HEK293 (cell line): Measurements from ENCODE around the gene WDR48.

Experiments
- CTCF ChIA-PET: fragments of 350-600 bp; formaldehyde crosslinking; extraction: SDS; loops from one replicate; lab custom pipeline; 2021; ENCODE audit warnings: antibody characterized with exemption; lab: Yijun Ruan, JAX
- POLR2A ChIA-PET: fragments of 300-600 bp; formaldehyde crosslinking; extraction: SDS; loops from one replicate; lab custom pipeline; 2020; ENCODE audit warnings: antibody characterized with exemption, inconsistent platforms; lab: Yijun Ruan, JAX
- H3K27ac ChIP-seq: fragments of 200-500 bp; sonication (Bioruptor generic); 2 replicates; pipeline ENCODE4 v1.5.1; 2014; ENCODE audit warnings: low read depth, low read length, control low read depth, inconsistent platforms; ENCODE audit errors: extremely low read depth
- H3K36me3 ChIP-seq, 2 experiments: fragments of 200-500 bp in 1 of 2; sonication (Bioruptor generic) in 1 of 2; 1 replicate in 1 of 2; 2 replicates in 1 of 2; pipeline ENCODE4 v1.5.1; 2014 to 2017; ENCODE audit warnings: inconsistent platforms in 2 of 2, low read length in 2 of 2; ENCODE audit not compliant: control insufficient read depth in 2 of 2, insufficient read depth in 1 of 2
- H3K4me1 ChIP-seq: fragments of 200-500 bp; sonication (Bioruptor generic); 2 replicates; pipeline ENCODE4 v1.5.1; 2014; ENCODE audit warnings: mild to moderate bottlenecking, low read length, inconsistent platforms; ENCODE audit not compliant: control insufficient read depth, insufficient read depth
- H3K4me3 ChIP-seq: 2 replicates; pipeline ENCODE4 v1.5.1; 2011; ENCODE audit warnings: low read depth, mild to moderate bottlenecking, control low read depth, low read length, moderate library complexity
- H3K9me3 ChIP-seq: fragments of 200-500 bp; sonication (Bioruptor generic); 2 replicates; pipeline ENCODE4 v1.5.1; 2014; ENCODE audit warnings: low read depth, low read length, inconsistent platforms; ENCODE audit not compliant: control insufficient read depth, insufficient read depth
- FEZF1 ChIP-seq: fragments of 450-650 bp; formaldehyde crosslinking; IDR thresholded peaks from 2 replicates; pipeline ENCODE4 v1.5.1; 2016; ENCODE audit warnings: missing biosample characterization, missing genetic modification characterization
- GLIS2 ChIP-seq: fragments of 450-650 bp; formaldehyde crosslinking; IDR thresholded peaks from 2 replicates; pipeline ENCODE4 v1.5.1; 2016; ENCODE audit warnings: missing biosample characterization, missing genetic modification characterization
- HIC1 ChIP-seq: fragments of 450-650 bp; formaldehyde crosslinking; IDR thresholded peaks from 2 replicates; pipeline ENCODE4 v1.5.1; 2016; ENCODE audit warnings: missing biosample characterization, missing genetic modification characterization
- KLF1 ChIP-seq: fragments of 450-650 bp; formaldehyde crosslinking; IDR thresholded peaks from 2 replicates; pipeline ENCODE4 v1.5.1; 2016; ENCODE audit warnings: missing biosample characterization, missing genetic modification characterization
- ZNF175 ChIP-seq: fragments of 450-650 bp; formaldehyde crosslinking; IDR thresholded peaks from 2 replicates; pipeline ENCODE4 v1.5.1; 2016; ENCODE audit warnings: missing biosample characterization, missing genetic modification characterization
- ZNF184 ChIP-seq: fragments of 450-650 bp; IDR thresholded peaks from 2 replicates; pipeline ENCODE4 v1.5.1; 2018; ENCODE audit warnings: missing biosample characterization, mild to moderate bottlenecking, missing genetic modification characterization
- ZNF19 ChIP-seq: fragments of 450-650 bp; formaldehyde crosslinking; IDR thresholded peaks from 2 replicates; pipeline ENCODE4; 2016; ENCODE audit warnings: missing biosample characterization, missing genetic modification characterization, low read depth
- ZNF248 ChIP-seq: fragments of 450-650 bp; formaldehyde crosslinking; IDR thresholded peaks from 2 replicates; pipeline ENCODE4 v1.5.1; 2017; ENCODE audit warnings: missing biosample characterization, missing genetic modification characterization
- ZNF266 ChIP-seq: fragments of 450-650 bp; formaldehyde crosslinking; IDR thresholded peaks from 2 replicates; pipeline ENCODE4 v1.5.1; 2016; ENCODE audit warnings: missing biosample characterization, missing genetic modification characterization, low read depth
- ZNF366 ChIP-seq: fragments of 450-650 bp; formaldehyde crosslinking; conservative IDR thresholded peaks from 2 replicates; pipeline ENCODE4 v1.5.1; 2016; ENCODE audit warnings: missing biosample characterization, missing genetic modification characterization
- ZNF404 ChIP-seq: fragments of 450-650 bp; formaldehyde crosslinking; IDR thresholded peaks from 2 replicates; pipeline ENCODE4 v1.5.1; 2017; ENCODE audit warnings: missing biosample characterization, missing genetic modification characterization
- ZNF561 ChIP-seq: fragments of 450-650 bp; IDR thresholded peaks from 2 replicates; pipeline ENCODE4 v1.5.1; 2018; ENCODE audit warnings: missing biosample characterization, missing genetic modification characterization, borderline replicate concordance
- ZNF596 ChIP-seq: fragments of 450-650 bp; IDR thresholded peaks from 2 replicates; pipeline ENCODE4 v1.5.0; 2018; ENCODE audit warnings: missing biosample characterization, mild to moderate bottlenecking, missing genetic modification characterization, moderate library complexity
- ZNF600 ChIP-seq: fragments of 450-650 bp; formaldehyde crosslinking; IDR thresholded peaks from 2 replicates; pipeline ENCODE4 v1.5.1; 2016; ENCODE audit warnings: missing biosample characterization, missing genetic modification characterization
- ZNF664 ChIP-seq: fragments of 450-650 bp; formaldehyde crosslinking; IDR thresholded peaks from 2 replicates; pipeline ENCODE4 v1.5.1; 2016; ENCODE audit warnings: missing biosample characterization, missing genetic modification characterization
- ZSCAN18 ChIP-seq: fragments of 450-650 bp; formaldehyde crosslinking; IDR thresholded peaks from 2 replicates; pipeline ENCODE4 v1.5.1; 2016; ENCODE audit warnings: missing biosample characterization, missing genetic modification characterization
- TF ChIP-seq, protein P1 (sequence below): fragments of 450-650 bp; formaldehyde crosslinking; IDR thresholded peaks from 2 replicates; pipeline ENCODE4 v1.5.1; 2016; ENCODE audit warnings: missing biosample characterization, missing genetic modification characterization
- TF ChIP-seq, protein P2 (sequence below): fragments of 450-650 bp; formaldehyde crosslinking; IDR thresholded peaks from 2 replicates; pipeline ENCODE4 v1.5.1; 2016; ENCODE audit warnings: missing biosample characterization, missing genetic modification characterization
- TF ChIP-seq, protein P3 (sequence below): fragments of 450-650 bp; formaldehyde crosslinking; IDR thresholded peaks from 2 replicates; pipeline ENCODE4 v1.5.1; 2016; ENCODE audit warnings: missing biosample characterization, missing genetic modification characterization
- TF ChIP-seq, protein P4 (sequence below): fragments of 450-650 bp; formaldehyde crosslinking; IDR thresholded peaks from 2 replicates; pipeline ENCODE4 v1.5.1; 2017; ENCODE audit warnings: missing biosample characterization, missing genetic modification characterization

WDR48 gene

GRCh38 chr3:39133093-39133490, 81.3 kb downstream of the WDR48 start:
- POLR2A ChIA-PET = no interaction called here
- H3K36me3 ChIP-seq = no peaks in the 10 kb centered on the region
- no peak for TF ChIP-seq ZNF184 (tag by site-specific recombination)
- TF ChIP-seq, protein P1, sequence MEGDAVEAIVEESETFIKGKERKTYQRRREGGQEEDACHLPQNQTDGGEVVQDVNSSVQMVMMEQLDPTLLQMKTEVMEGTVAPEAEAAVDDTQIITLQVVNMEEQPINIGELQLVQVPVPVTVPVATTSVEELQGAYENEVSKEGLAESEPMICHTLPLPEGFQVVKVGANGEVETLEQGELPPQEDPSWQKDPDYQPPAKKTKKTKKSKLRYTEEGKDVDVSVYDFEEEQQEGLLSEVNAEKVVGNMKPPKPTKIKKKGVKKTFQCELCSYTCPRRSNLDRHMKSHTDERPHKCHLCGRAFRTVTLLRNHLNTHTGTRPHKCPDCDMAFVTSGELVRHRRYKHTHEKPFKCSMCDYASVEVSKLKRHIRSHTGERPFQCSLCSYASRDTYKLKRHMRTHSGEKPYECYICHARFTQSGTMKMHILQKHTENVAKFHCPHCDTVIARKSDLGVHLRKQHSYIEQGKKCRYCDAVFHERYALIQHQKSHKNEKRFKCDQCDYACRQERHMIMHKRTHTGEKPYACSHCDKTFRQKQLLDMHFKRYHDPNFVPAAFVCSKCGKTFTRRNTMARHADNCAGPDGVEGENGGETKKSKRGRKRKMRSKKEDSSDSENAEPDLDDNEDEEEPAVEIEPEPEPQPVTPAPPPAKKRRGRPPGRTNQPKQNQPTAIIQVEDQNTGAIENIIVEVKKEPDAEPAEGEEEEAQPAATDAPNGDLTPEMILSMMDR (tag by site-specific recombination) = no peak
- no peak for TF ChIP-seq ZNF175
- TF ChIP-seq ZNF664 (tag by site-specific recombination) = no peak
- TF ChIP-seq ZNF266 = no peak
- no peak for TF ChIP-seq ZNF600
- no peak for TF ChIP-seq ZNF366
- TF ChIP-seq ZSCAN18 (tag by site-specific recombination) = no peak
- no peak for TF ChIP-seq FEZF1
- no peak for TF ChIP-seq ZNF596
- TF ChIP-seq, protein P2, sequence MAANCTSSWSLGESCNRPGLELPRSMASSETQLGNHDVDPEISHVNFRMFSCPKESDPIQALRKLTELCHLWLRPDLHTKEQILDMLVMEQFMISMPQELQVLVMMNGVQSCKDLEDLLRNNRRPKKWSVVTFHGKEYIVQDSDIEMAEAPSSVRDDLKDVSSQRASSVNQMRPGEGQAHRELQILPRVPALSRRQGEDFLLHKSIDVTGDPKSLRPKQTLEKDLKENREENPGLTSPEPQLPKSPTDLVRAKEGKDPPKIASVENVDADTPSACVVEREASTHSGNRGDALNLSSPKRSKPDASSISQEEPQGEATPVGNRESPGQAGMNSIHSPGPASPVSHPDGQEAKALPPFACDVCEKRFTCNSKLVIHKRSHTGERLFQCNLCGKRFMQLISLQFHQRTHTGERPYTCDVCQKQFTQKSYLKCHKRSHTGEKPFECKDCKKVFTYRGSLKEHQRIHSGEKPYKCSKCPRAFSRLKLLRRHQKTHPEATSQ (tag by site-specific recombination) = no peak
- TF ChIP-seq ZNF404 (tag by site-specific recombination) = no peak
- TF ChIP-seq KLF1 = no peak
- TF ChIP-seq HIC1 (tag by site-specific recombination) = no peak
- TF ChIP-seq, protein P3, sequence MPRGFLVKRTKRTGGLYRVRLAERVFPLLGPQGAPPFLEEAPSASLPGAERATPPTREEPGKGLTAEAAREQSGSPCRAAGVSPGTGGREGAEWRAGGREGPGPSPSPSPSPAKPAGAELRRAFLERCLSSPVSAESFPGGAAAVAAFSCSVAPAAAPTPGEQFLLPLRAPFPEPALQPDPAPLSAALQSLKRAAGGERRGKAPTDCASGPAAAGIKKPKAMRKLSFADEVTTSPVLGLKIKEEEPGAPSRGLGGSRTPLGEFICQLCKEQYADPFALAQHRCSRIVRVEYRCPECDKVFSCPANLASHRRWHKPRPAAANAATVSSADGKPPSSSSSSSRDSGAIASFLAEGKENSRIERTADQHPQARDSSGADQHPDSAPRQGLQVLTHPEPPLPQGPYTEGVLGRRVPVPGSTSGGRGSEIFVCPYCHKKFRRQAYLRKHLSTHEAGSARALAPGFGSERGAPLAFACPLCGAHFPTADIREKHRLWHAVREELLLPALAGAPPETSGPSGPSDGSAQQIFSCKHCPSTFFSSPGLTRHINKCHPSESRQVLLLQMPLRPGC (tag by site-specific recombination) = no peak
- no peaks in the 10 kb centered on the region for H3K9me3 ChIP-seq
- CTCF ChIA-PET = interaction anchor here (1.4 kb wide), 1 partner anchor 8 kb away, joined by 4 read pairs; no protein-coding TSS in a partner anchor
- H3K27ac ChIP-seq = no peak overlapping the region
- no peaks in the 10 kb centered on the region for H3K4me1 ChIP-seq
- H3K4me3 ChIP-seq = no peak overlapping the region

GRCh38 chr3:39133822-39134221, 82.0 kb downstream of the WDR48 start:
- ChIA-PET CTCF (interaction anchor here (0.6 to 2.0 kb wide), 3 partner anchors 8 to 155 kb away, joined by 3 to 6 read pairs (median 4); no protein-coding TSS in a partner anchor), POLR2A (no interaction called here)
- TF ChIP-seq, protein P4, sequence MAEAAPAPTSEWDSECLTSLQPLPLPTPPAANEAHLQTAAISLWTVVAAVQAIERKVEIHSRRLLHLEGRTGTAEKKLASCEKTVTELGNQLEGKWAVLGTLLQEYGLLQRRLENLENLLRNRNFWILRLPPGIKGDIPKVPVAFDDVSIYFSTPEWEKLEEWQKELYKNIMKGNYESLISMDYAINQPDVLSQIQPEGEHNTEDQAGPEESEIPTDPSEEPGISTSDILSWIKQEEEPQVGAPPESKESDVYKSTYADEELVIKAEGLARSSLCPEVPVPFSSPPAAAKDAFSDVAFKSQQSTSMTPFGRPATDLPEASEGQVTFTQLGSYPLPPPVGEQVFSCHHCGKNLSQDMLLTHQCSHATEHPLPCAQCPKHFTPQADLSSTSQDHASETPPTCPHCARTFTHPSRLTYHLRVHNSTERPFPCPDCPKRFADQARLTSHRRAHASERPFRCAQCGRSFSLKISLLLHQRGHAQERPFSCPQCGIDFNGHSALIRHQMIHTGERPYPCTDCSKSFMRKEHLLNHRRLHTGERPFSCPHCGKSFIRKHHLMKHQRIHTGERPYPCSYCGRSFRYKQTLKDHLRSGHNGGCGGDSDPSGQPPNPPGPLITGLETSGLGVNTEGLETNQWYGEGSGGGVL (tag by site-specific recombination) = no peak
- TF ChIP-seq GLIS2 (tag by site-specific recombination) = no peak
- no peak for TF ChIP-seq ZNF561 (tag by site-specific recombination)
- TF ChIP-seq ZNF248 (tag by site-specific recombination) = no peak
- no peak for TF ChIP-seq ZNF19

More at GRCh38 chr3:39133822-39134221, 82.0 kb downstream of the WDR48 start:
- Histone ChIP-seq H3K27ac (no peak overlapping the region), H3K4me3 (no peak overlapping the region), H3K9me3 (no peaks in the 10 kb centered on the region), H3K36me3 (no peaks in the 10 kb centered on the region), H3K4me1 (no peaks in the 10 kb centered on the region)
